Measurements from ENCODE around the gene LPAR1.

GRCh38 chr9:110928599-110928998 is 109.7 kb downstream of the LPAR1 start:
- TF ChIP-seq, protein P1, sequence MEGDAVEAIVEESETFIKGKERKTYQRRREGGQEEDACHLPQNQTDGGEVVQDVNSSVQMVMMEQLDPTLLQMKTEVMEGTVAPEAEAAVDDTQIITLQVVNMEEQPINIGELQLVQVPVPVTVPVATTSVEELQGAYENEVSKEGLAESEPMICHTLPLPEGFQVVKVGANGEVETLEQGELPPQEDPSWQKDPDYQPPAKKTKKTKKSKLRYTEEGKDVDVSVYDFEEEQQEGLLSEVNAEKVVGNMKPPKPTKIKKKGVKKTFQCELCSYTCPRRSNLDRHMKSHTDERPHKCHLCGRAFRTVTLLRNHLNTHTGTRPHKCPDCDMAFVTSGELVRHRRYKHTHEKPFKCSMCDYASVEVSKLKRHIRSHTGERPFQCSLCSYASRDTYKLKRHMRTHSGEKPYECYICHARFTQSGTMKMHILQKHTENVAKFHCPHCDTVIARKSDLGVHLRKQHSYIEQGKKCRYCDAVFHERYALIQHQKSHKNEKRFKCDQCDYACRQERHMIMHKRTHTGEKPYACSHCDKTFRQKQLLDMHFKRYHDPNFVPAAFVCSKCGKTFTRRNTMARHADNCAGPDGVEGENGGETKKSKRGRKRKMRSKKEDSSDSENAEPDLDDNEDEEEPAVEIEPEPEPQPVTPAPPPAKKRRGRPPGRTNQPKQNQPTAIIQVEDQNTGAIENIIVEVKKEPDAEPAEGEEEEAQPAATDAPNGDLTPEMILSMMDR (IDR thresholded peaks at IDR 0.05) = no peak
- TF ChIP-seq POLR2A (IDR thresholded peaks at IDR 0.05) = no peak

Data from adrenal gland (tissue), 5 donors.